HepG2 (cell line): ENCODE results near the gene GPS2. TPM values are rescaled to one million over a fixed set of nuclear protein-coding genes. Genes with fewer than 3 reads are reported as not detected.

Source experiments
- ATAC-seq: fragments of 200-7000 bp; cut with Tn5 transposase; 3 replicates; pipeline ENCODE4 v1.9.1; 2020; ENCODE audit warnings: mild to moderate bottlenecking, moderate library complexity
- BruUV-seq: library from RNA; stranded (reverse); fragments of 400-500 nt; replicated peaks from 2 replicates; lab custom pipeline; 2021; lab: Mats Ljungman, UMichigan
- CTCF ChIA-PET: fragments of 300-600 bp; formaldehyde crosslinking; extraction: SDS; loops from one replicate; lab custom pipeline; 2021; ENCODE audit warnings: low total read pairs, inconsistent platforms, low intra/inter-chr PET ratio; lab: Yijun Ruan, JAX
- POLR2A ChIA-PET: fragments of 350-600 bp; sonication (Branson Sonifier 250); formaldehyde crosslinking; loops from one replicate; lab custom pipeline; 2020; ENCODE audit warnings: antibody characterized with exemption, inconsistent platforms; lab: Yijun Ruan, JAX
- DNase-seq: peaks from one replicate; pipeline ENCODE4 v3.0.0-alpha.2; 2015; ENCODE audit warnings: low spot score
- FAIRE-seq: peaks from 3 replicates; lab custom pipeline; 2011; peaks lifted over from hg19 to GRCh38; lab: Jason Lieb, UNC
- H2AFZ ChIP-seq: one replicate; pipeline ENCODE4 v1.6.1; 2011; ENCODE audit warnings: low read length, inconsistent platforms
- H3K27ac ChIP-seq: fragments of 300-600 bp; 3 replicates; pipeline ENCODE4 v1.8.0; 2011; ENCODE audit warnings: mixed run types, mild to moderate bottlenecking, mixed read lengths, low read length, inconsistent platforms; ENCODE audit not compliant: insufficient read depth; ENCODE audit errors: extremely low read length
- H3K27me3 ChIP-seq, 2 experiments: fragments of 200-600 bp in 1 of 2; 2 replicates in 1 of 2; 3 replicates in 1 of 2; pipeline versions ENCODE4 v1.6.0 to v1.8.0; 2011; ENCODE audit warnings: low read length in 2 of 2, mild to moderate bottlenecking in 2 of 2, moderate library complexity in 2 of 2, inconsistent platforms in 1 of 2; ENCODE audit not compliant: insufficient read depth in 2 of 2, control insufficient read depth in 1 of 2
- H3K36me3 ChIP-seq, 2 experiments: fragments of 200-600 bp in 1 of 2; replicated peaks in 1 of 2; 2 replicates in 1 of 2; 3 replicates in 1 of 2; pipeline versions ENCODE4 v1.5.1 to v1.8.0; 2011; ENCODE audit warnings: low read length in 2 of 2, inconsistent platforms in 1 of 2; ENCODE audit not compliant: insufficient read depth in 2 of 2, control insufficient read depth in 1 of 2
- H3K4me1 ChIP-seq: 2 replicates; pipeline ENCODE4 v1.5.1; 2012; ENCODE audit warnings: low read length, inconsistent platforms; ENCODE audit not compliant: insufficient read depth
- H3K4me2 ChIP-seq: 2 replicates; pipeline ENCODE4 v1.6.0; 2011; ENCODE audit warnings: low read depth, low read length, inconsistent platforms
- H3K4me3 ChIP-seq, 3 experiments: fragments of 200-600 bp in 1 of 3; sonication (generic), shearing (Covaris generic) in 1 of 3; replicated peaks in 1 of 3; 2 replicates each; pipeline ENCODE4 v1.5.1; 2011 to 2016; ENCODE audit warnings: low read length in 3 of 3, inconsistent platforms in 2 of 3, low read depth in 2 of 3, mild to moderate bottlenecking in 2 of 3, control low read depth in 1 of 3, mixed read lengths in 1 of 3; ENCODE audit not compliant: insufficient read depth in 1 of 3
- H3K79me2 ChIP-seq: one replicate; pipeline ENCODE4 v1.6.1; 2011; ENCODE audit warnings: low read length, inconsistent platforms; ENCODE audit not compliant: insufficient read depth
- H3K9ac ChIP-seq: 2 replicates; pipeline ENCODE4 v1.6.0; 2011; ENCODE audit warnings: mild to moderate bottlenecking, low read depth, low read length, inconsistent platforms; ENCODE audit not compliant: insufficient read depth
- H3K9me3 ChIP-seq: 2 replicates; pipeline ENCODE4 v1.5.1; 2012; ENCODE audit warnings: mild to moderate bottlenecking, low read length
- H4K20me1 ChIP-seq: 2 replicates; pipeline ENCODE4 v1.6.0; 2011; ENCODE audit warnings: inconsistent platforms, mild to moderate bottlenecking, low read length, moderate library complexity; ENCODE audit not compliant: insufficient read depth
- CHD4 ChIP-seq: fragments of 200-600 bp; sonication (generic); IDR thresholded peaks from 2 replicates; pipeline ENCODE4 v1.7.0; 2017; ENCODE audit warnings: mild to moderate bottlenecking, low read length, borderline replicate concordance
- SRSF1 ChIP-seq: fragments of 200-400 bp; formaldehyde crosslinking; optimal IDR thresholded peaks from 2 replicates; pipeline ENCODE3; 2017; ENCODE audit warnings: mild to moderate bottlenecking, low read depth, low read length, moderate library complexity
- ZC3H4 ChIP-seq: sonication (generic); formaldehyde crosslinking; IDR thresholded peaks from 2 replicates; pipeline ENCODE4 v1.4.0; 2020; ENCODE audit warnings: missing genetic modification reagents, borderline replicate concordance
- ZFP82 ChIP-seq: sonication (generic); formaldehyde crosslinking; IDR thresholded peaks from 2 replicates; pipeline ENCODE4 v1.5.1; 2020; ENCODE audit warnings: mild to moderate bottlenecking, missing genetic modification reagents, borderline replicate concordance
- ZNF552 ChIP-seq: sonication (generic); formaldehyde crosslinking; IDR thresholded peaks from 2 replicates; pipeline ENCODE4 v1.9.0; 2022; ENCODE audit warnings: missing genetic modification reagents, mild to moderate bottlenecking, borderline replicate concordance
- ZNF572 ChIP-seq: sonication (generic); formaldehyde crosslinking; IDR thresholded peaks from 2 replicates; pipeline ENCODE4 v1.5.1; 2020; ENCODE audit warnings: mild to moderate bottlenecking, missing genetic modification reagents
- WGBS: methylation state at CpG from one replicate; pipeline ENCODE4 v1.1.6; 2017; ENCODE audit warnings: low lambda C conversion rate; 5-methylcytosine and 5-hydroxymethylcytosine counted together
- in situ Hi-C: cut with HindIII; loops from 2 replicates; pipeline ENCODE4 v1.10.0; 2017; ENCODE audit warnings: low pct_unique_long_range_greater_than_20kb; ENCODE audit not compliant: extremely low pct_ligation_motif_present
- intact Hi-C: fragments of 100-400 bp; cut with micrococcal nuclease; formaldehyde crosslinking; loops from one replicate; pipeline ENCODE4 v1.10.0; 2022; ENCODE audit not compliant: unreplicated experiment
- polyA plus RNA-seq, 8 experiments: library from polyadenylated mRNA; depleted of rRNA in 3 of 8; stranded (reverse) in 7 of 8; unstranded in 1 of 8; fragments of >200 nt; fragmentation: Illumina TruSeq in 4 of 8; extraction: Trizol in 4 of 8; gene quantifications; 2 replicates each; pipeline versions ENCODE4 v1.2.1 to v1.2.3, GENCODE V29; 2011 to 2016; ENCODE audit warnings: low read depth in 4 of 8, missing spikeins in 1 of 8, mixed read lengths in 1 of 8; ENCODE audit not compliant: insufficient read depth in 1 of 8
- total RNA-seq, 5 experiments: library from RNA; depleted of rRNA; stranded (reverse); fragments of >200 nt; fragmentation: Illumina TruSeq; extraction: Trizol; gene quantifications; 2 replicates each; pipeline ENCODE4 v1.2.3, GENCODE V29; 2016; ENCODE audit warnings: low read depth in 1 of 5
- TF ChIP-seq, protein P1 (sequence below): sonication (generic); formaldehyde crosslinking; IDR thresholded peaks from 2 replicates; pipeline ENCODE4 v1.4.0; 2020; ENCODE audit warnings: missing genetic modification reagents, borderline replicate concordance
- TF ChIP-seq, protein P2 (sequence below): sonication (generic); formaldehyde crosslinking; IDR thresholded peaks from 2 replicates; pipeline ENCODE4 v1.4.0; 2020; ENCODE audit warnings: missing genetic modification reagents

Gene GPS2
- total and polyA plus RNA-seq, 2 of the 13 experiments (the other 11 are each of a cell fraction or from before 2014, with no cell fraction given): 58.0 to 59.4 TPM

DNA sequence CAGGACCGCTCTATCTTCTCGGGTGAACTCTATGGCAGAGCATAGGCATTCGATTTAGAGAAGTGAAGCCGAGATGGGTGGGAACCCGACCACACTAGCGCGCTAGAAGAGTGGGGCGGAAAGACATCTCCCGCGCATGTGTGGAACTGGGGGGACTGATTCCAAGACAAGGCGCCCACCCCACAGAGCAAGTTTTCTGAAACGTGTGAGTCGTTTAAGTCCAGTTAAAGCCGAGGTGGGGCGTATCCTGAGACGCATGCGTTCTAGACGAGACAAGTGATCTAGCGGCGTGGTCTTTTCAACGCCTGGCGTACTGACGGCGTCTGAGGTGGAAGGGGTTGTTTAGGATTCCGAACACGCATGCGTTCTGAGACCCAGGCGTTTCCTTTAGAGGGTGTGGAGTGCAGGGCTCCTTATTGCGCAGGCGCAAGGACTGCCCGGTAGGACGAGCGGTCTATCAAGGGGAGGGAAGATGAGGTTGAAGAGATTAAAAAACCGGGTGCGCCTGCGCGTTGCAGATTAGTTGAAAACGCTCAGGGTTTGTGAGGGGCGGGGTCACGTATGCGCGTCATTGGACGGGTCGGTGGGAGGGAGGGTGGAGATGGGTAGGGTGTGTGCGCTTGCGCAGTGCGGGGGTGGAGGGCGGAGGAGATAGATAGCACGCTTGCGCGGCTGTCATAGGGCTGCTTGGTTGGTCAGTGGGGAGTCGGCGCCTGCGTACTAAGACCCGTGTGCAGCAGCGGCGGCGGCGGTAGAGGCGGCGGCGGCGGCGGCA lies 8.1 kb downstream of the GPS2 start, which contains the start of gene EIF5A (continued):
- TF ChIP-seq CHD4: no peak
- no peak for TF ChIP-seq ZNF572 (CRISPR knock-in tag)
- TF ChIP-seq ZNF552 (CRISPR knock-in tag): no peak
- TF ChIP-seq, protein P1, sequence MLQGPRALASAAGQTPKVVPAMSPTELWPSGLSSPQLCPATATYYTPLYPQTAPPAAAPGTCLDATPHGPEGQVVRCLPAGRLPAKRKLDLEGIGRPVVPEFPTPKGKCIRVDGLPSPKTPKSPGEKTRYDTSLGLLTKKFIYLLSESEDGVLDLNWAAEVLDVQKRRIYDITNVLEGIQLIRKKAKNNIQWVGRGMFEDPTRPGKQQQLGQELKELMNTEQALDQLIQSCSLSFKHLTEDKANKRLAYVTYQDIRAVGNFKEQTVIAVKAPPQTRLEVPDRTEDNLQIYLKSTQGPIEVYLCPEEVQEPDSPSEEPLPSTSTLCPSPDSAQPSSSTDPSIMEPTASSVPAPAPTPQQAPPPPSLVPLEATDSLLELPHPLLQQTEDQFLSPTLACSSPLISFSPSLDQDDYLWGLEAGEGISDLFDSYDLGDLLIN: no peak
- TF ChIP-seq ZFP82 (CRISPR knock-in tag): no peak
- TF ChIP-seq, protein P2, sequence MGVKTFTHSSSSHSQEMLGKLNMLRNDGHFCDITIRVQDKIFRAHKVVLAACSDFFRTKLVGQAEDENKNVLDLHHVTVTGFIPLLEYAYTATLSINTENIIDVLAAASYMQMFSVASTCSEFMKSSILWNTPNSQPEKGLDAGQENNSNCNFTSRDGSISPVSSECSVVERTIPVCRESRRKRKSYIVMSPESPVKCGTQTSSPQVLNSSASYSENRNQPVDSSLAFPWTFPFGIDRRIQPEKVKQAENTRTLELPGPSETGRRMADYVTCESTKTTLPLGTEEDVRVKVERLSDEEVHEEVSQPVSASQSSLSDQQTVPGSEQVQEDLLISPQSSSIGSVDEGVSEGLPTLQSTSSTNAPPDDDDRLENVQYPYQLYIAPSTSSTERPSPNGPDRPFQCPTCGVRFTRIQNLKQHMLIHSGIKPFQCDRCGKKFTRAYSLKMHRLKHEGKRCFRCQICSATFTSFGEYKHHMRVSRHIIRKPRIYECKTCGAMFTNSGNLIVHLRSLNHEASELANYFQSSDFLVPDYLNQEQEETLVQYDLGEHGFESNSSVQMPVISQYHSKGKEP: no peak

GRCh38 chr17:7304179-7304578 lies 11.0 kb downstream of the GPS2 start:
- H3K9me3 ChIP-seq: no peaks in the 10 kb centered on the region
- no peak overlapping the region for H3K9ac ChIP-seq
- WGBS: 73% methylated on average over 7 of the region's 7 CpGs
- DNase-seq (no peak), ATAC-seq (no peak), FAIRE-seq (no peak)
- no peak overlapping the region for H3K4me3 ChIP-seq
- peaks cover 13% of the 10 kb centered on the region for H3K4me1 ChIP-seq
- TF ChIP-seq SRSF1: no peak
- no peak for TF ChIP-seq ZC3H4
- H3K27ac ChIP-seq: no peak overlapping the region
- intact Hi-C loops: no loop called here
- ChIA-PET CTCF (no interaction called here), POLR2A (interaction anchor here (2.0 kb wide), 1 partner anchor 24 kb away, joined by 7 read pairs; no protein-coding TSS in a partner anchor)
- 0 out of 5 replicates have a peak, but pooled peaks cover 0 to 2% of the 10 kb centered on the region in 2 experiments for H3K27me3 ChIP-seq
- H4K20me1 ChIP-seq: peaks cover 11% of the 10 kb centered on the region
- H2AFZ ChIP-seq: no peak overlapping the region
- H3K36me3 ChIP-seq: peaks cover 0 to under 1% of the 10 kb centered on the region in 2 experiments; a peak in 1 of 5 replicates
- H3K79me2 ChIP-seq: peaks cover 15% of the 10 kb centered on the region
- in situ Hi-C loops: no loop called here
- H3K4me2 ChIP-seq: no peak overlapping the region
- BruUV-seq: no TSS peak
